Measurements from ENCODE around the gene CFAP221.

Gene CFAP221

DNA sequence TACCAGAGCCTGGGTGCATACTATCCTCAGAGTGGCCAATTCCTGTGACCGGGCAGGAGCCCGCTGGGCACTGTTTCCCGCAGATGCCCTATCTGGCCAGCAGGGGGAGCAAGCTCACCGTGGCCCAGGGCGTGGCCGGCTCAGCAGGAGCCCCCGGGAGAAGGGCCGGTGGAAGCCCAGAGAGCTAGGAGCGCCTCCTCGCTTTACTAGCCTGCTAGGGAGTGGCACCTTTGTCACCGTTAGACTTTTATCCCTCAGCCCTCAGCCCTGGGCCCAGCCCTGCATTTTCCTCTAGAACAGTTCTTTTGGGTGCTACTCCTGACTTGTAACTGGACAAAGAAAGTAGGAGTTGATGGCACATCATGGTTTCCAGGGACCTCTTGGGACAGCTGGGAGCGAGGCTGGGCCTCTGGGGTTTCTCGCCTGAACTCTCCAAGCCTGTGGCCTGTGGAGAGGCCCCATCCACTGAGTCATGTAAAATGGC, 158.7 kb downstream of the CFAP221 start:
- peak; percentile 67 for DNase-seq

GRCh38 chr2:119703526-119703925, 159.3 kb downstream of the CFAP221 start:
- no peak for DNase-seq

GRCh38 chr2:119704670-119705120, 160.4 kb downstream of the CFAP221 start:
- peak; percentile 21 for DNase-seq

DNA sequence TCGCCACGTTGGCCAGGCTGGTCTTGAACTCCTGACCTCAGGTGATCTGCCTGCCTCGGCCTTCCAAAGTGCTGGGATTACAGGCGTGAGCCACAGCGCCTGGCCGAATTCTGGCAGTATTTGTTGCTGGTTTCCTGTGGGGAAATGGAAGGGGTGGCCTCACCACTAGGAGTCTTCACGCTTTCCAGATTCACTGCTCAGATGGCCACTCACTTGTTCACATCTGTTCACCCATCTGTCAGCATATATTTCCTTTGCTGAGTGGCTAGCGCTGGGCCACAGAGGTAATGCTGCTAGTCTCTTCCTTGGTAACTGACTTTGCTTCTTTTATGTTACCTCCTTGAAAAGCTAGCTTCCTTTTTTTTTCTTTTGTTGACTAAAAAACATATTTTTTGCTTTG, 162.0 kb downstream of the CFAP221 start:
- no peak for DNase-seq
